Neural progenitor cell (in vitro differentiated cells): Measurements from ENCODE around the gene NUDT16L1. TPM values are rescaled to one million over a fixed set of nuclear protein-coding genes. Genes with fewer than 3 reads are reported as not detected.

Experiments
- DNase-seq: peaks from one replicate; pipeline ENCODE4 v3.0.0-alpha.2; 2016; ENCODE audit warnings: low spot score
- H2AFZ ChIP-seq: fragments of 200-600 bp; sonication (generic); replicated peaks from 2 replicates; pipeline ENCODE4 v1.6.1; 2016; ENCODE audit warnings: antibody characterized with exemption
- H3F3A ChIP-seq: fragments of 200-600 bp; sonication (generic); 2 replicates; pipeline ENCODE4 v1.6.1; 2016; ENCODE audit warnings: antibody characterized with exemption, low read depth
- H3K27ac ChIP-seq: fragments of 200-600 bp; sonication (generic); 2 replicates; pipeline ENCODE4 v1.5.1; 2016; ENCODE audit warnings: mild to moderate bottlenecking
- H3K27me3 ChIP-seq: fragments of 200-600 bp; sonication (generic); 2 replicates; pipeline ENCODE4 v1.6.1; 2016; ENCODE audit warnings: mild to moderate bottlenecking, moderate library complexity
- H3K36me3 ChIP-seq: fragments of 200-600 bp; sonication (generic); 2 replicates; pipeline ENCODE4 v1.5.1; 2016
- H3K4me1 ChIP-seq: fragments of 200-600 bp; sonication (generic); 2 replicates; pipeline ENCODE4 v1.6.1; 2016; ENCODE audit warnings: mixed run types
- H3K4me2 ChIP-seq: fragments of 200-600 bp; sonication (generic); 2 replicates; pipeline ENCODE4 v1.6.1; 2016
- H3K4me3 ChIP-seq: fragments of 200-600 bp; sonication (generic); 2 replicates; pipeline ENCODE4 v1.5.1; 2016
- H3K79me2 ChIP-seq: fragments of 200-600 bp; sonication (generic); 2 replicates; pipeline ENCODE4 v1.6.1; 2016; ENCODE audit warnings: low read depth
- H3K9ac ChIP-seq: fragments of 200-600 bp; sonication (generic); 2 replicates; pipeline ENCODE4 v1.6.1; 2016
- H3K9me3 ChIP-seq: fragments of 200-600 bp; sonication (generic); 2 replicates; pipeline ENCODE4 v1.5.1; 2016; ENCODE audit warnings: low read depth
- H4K20me1 ChIP-seq: fragments of 200-600 bp; sonication (generic); 2 replicates; pipeline ENCODE4 v1.6.1; 2016; ENCODE audit warnings: low read depth
- H3K27ac Mint-ChIP-seq: 3 replicates; pipeline ENCODE4 v1.8.0; 2021; ENCODE audit warnings: mixed read lengths
- H3K27me3 Mint-ChIP-seq: 2 replicates; pipeline ENCODE4 v1.8.0; 2022; ENCODE audit warnings: low read depth, mild to moderate bottlenecking, inconsistent platforms, moderate library complexity, mixed read lengths; ENCODE audit not compliant: insufficient read depth
- H3K36me3 Mint-ChIP-seq: 3 replicates; pipeline ENCODE4 v1.8.0; 2021; ENCODE audit warnings: mixed read lengths
- H3K4me1 Mint-ChIP-seq: 3 replicates; pipeline ENCODE4 v1.8.0; 2021; ENCODE audit warnings: mixed read lengths
- H3K4me3 Mint-ChIP-seq: 3 replicates; pipeline ENCODE4 v1.8.0; 2021; ENCODE audit warnings: mild to moderate bottlenecking, moderate library complexity, mixed read lengths
- H3K9me3 Mint-ChIP-seq: 3 replicates; pipeline ENCODE4 v1.8.0; 2020; ENCODE audit warnings: mixed read lengths
- CTCF ChIP-seq: fragments of 200-600 bp; sonication (generic); IDR thresholded peaks from 2 replicates; pipeline ENCODE4 v1.5.1; 2017; ENCODE audit warnings: antibody characterized with exemption, mild to moderate bottlenecking
- EZH2 ChIP-seq: fragments of 200-600 bp; sonication (generic); IDR thresholded peaks from 2 replicates; pipeline ENCODE4 v1.6.1; 2017; ENCODE audit warnings: antibody characterized with exemption, mild to moderate bottlenecking, moderate library complexity
- EZH2phosphoT487 ChIP-seq: fragments of 200-600 bp; sonication (generic); IDR thresholded peaks from 2 replicates; pipeline ENCODE4 v1.6.1; 2017; ENCODE audit warnings: antibody characterized with exemption
- total RNA-seq: library from RNA; depleted of rRNA; stranded (reverse); fragments of >200 nt; gene quantifications from 2 replicates; pipeline ENCODE4 v1.2.3, GENCODE V29; 2015; ENCODE audit warnings: low replicate concordance

Gene NUDT16L1
- total RNA-seq, 1 donor from 2014 or later = 10.9 TPM

DNA sequence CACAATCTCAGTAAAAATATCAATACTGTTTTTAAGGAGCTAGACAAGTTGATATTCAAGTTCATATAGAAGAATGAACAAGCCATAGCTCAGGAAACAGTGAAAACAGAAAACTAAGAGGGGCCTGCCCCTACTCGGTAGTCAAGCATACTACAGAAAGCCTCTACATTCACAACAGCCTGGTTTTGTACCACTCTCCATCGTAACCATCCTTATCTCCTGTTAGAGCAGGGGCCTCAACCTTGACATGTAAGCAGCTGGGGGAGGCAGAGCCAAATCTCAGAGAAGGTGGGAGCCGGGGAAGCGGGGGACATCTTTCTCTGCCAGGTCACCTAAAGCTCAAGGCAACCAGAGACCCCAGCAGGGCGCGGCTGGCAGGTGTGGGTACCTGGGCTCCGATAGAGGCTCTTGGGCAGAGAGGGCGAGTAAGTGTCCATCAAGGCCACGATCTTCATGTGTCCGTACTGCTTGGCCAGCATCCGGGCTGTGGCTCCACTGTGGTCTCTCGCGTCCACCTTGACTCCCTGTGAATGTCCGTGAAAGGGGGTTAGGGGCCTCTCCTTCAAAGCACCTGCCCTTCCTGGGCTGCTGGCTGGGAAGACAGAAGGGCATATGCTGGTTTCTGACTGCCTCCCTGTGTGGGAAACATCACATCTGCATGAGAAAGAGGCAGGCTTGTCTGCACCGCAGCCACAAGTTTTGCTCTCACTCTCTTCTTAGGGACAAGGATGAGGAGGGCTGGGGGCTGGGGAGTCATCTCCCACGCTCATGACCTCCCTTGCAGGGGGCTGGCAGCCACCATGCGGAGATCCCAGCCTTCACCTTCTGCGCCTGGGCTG, 20.5 kb downstream of the NUDT16L1 start:
- Histone ChIP-seq H3K27ac (no peak overlapping the region), H3K36me3 (no peaks in the 10 kb centered on the region)
- no peak for TF ChIP-seq EZH2phosphoT487
- TF ChIP-seq EZH2 = no peak
- TF ChIP-seq CTCF = no peak

DNA sequence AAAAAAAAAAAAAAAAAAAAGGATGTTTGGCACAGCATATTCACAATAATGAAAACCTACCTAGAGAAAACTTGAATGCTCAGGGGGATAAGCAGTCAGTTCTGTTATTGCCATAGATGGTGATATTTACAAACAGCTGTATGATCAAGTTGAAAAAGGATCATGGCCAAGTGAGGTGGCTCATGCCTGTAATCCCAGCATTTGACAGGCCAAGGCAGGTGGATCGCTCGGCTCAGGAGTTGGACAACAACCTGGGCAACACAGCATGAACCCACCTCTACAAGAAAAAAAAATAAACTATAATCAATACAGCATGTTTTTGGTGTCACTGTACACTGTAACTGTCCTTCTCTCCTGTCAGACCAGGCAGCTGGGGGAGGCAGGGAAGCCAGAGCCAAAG, 21.6 kb downstream of the NUDT16L1 start:
- Histone ChIP-seq H3K27me3 (no peaks in the 10 kb centered on the region), H3K27ac (no peak overlapping the region), H3K79me2 (no peaks in the 10 kb centered on the region), H2AFZ (no peak overlapping the region), H3K9me3 (no peaks in the 10 kb centered on the region), H3F3A (no peaks in the 10 kb centered on the region), H3K4me1 (no peaks in the 10 kb centered on the region), H3K4me3 (no peak overlapping the region), H4K20me1 (no peaks in the 10 kb centered on the region), H3K36me3 (no peaks in the 10 kb centered on the region), H3K4me2 (no peak overlapping the region), H3K9ac (no peak overlapping the region)
- no peak for TF ChIP-seq CTCF
- no peak for TF ChIP-seq EZH2phosphoT487
- no peak for TF ChIP-seq EZH2
- Mint-ChIP-seq H3K36me3 (peaks cover 10% of the 10 kb centered on the region), H3K27ac (no peak overlapping the region), H3K4me1 (no peaks in the 10 kb centered on the region), H3K9me3 (no peaks in the 10 kb centered on the region), H3K4me3 (no peak overlapping the region), H3K27me3 (peaks cover 2% of the 10 kb centered on the region)
- DNase-seq = no peak

More for the DNA sequence above, 20.5 kb downstream of the NUDT16L1 start:
- H3K79me2 ChIP-seq = no peaks in the 10 kb centered on the region
- no peak overlapping the region for H3K4me3 ChIP-seq
- no peak overlapping the region for H2AFZ ChIP-seq
- Mint-ChIP-seq H3K4me3 (no peak overlapping the region), H3K27ac (no peak overlapping the region), H3K27me3 (peaks cover 2% of the 10 kb centered on the region), H3K36me3 (peaks cover 13% of the 10 kb centered on the region), H3K9me3 (no peaks in the 10 kb centered on the region), H3K4me1 (no peaks in the 10 kb centered on the region)
- H4K20me1 ChIP-seq = no peaks in the 10 kb centered on the region
- no peak overlapping the region for H3K9ac ChIP-seq
- no peak overlapping the region for H3K4me2 ChIP-seq
- H3K9me3 ChIP-seq = no peaks in the 10 kb centered on the region
- no peaks in the 10 kb centered on the region for H3F3A ChIP-seq
- H3K4me1 ChIP-seq = no peaks in the 10 kb centered on the region
- no peaks in the 10 kb centered on the region for H3K27me3 ChIP-seq
- no peak for DNase-seq

DNA sequence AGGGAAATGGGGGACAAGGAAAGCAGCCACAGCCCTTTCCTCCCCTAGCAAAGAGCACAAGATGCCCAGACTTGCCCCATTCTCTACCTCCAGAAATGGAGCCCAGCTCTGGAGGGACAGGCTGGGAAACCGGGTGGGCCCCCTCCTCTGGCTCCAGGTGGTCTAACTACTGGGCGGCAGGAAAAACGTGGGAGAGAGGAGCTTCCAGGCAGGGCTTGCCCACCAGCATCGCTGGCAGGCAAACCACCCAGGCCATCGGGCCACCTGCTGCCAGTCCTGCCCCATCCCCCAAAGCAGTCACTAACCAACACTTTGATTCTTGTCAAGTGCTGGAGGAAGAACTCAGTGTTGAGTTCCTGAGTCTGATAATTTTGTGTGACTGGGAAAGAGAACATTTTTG, 25.1 kb downstream of the NUDT16L1 start:
- H3K9me3 Mint-ChIP-seq = no peaks in the 10 kb centered on the region
- DNase-seq = no peak

More for the DNA sequence above, 25.1 kb downstream of the NUDT16L1 start:
- Histone ChIP-seq H3K9ac (no peak overlapping the region), H2AFZ (no peak overlapping the region), H3K27ac (no peak overlapping the region), H3K36me3 (no peaks in the 10 kb centered on the region), H3K4me2 (no peak overlapping the region), H3F3A (no peaks in the 10 kb centered on the region), H3K27me3 (no peaks in the 10 kb centered on the region), H4K20me1 (no peaks in the 10 kb centered on the region), H3K9me3 (no peaks in the 10 kb centered on the region), H3K4me3 (no peak overlapping the region), H3K79me2 (no peaks in the 10 kb centered on the region), H3K4me1 (no peaks in the 10 kb centered on the region)
- peaks cover 2% of the 10 kb centered on the region for H3K27me3 Mint-ChIP-seq
- no peaks in the 10 kb centered on the region for H3K4me1 Mint-ChIP-seq
- H3K4me3 Mint-ChIP-seq = no peak overlapping the region
- no peak for TF ChIP-seq EZH2phosphoT487
- TF ChIP-seq EZH2 = no peak
- TF ChIP-seq CTCF = no peak
- H3K27ac Mint-ChIP-seq = no peak overlapping the region
- H3K36me3 Mint-ChIP-seq = peaks cover 8% of the 10 kb centered on the region
